Measurements from ENCODE around the gene SLC4A5.

Gene SLC4A5

GRCh38 chr2:74314107-74314506 lies 29.1 kb downstream of the SLC4A5 start:
- no peak for DNase-seq (ENCODE audit: low spot score)

DNA sequence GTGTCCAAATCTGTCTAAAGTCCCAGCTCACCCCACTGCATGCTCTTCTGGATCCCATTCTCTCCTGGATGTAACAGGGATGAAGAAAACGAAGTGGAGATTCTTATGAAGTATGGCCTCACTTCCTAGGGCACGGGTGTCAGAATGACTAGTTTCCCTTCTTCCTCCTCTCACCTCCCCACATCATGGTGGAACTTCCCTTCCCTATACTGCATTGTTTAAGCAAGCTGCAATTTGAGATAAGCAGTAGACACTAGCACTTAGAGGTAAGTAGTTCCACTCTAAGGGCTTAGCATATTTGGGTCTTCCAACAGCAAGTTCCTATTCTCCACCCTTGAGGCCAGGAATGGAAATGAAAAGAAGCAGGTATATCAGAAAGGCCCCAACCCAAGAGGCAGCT lies 29.7 kb downstream of the SLC4A5 start:
- no peak for DNase-seq (ENCODE audit: low spot score)

DNA sequence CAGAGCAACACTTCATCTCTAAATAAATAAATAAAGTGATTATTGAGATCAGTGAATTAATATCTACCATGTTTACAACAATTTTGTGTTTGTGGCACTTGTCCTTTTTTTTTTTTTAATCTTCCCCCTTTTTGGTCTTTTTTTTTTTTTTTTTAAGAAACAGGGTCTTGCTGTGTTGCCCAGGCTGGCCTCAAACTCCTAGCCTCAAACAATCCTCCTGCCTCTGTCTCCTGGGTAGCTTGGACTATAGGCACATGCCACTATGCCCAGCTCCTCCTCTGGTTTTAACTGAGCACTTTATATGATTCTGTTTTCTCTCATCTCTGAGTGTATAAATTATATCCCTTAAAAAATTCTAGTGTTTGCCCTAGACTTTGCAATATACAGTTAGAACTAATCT lies 30.3 kb downstream of the SLC4A5 start:
- DNase-seq (ENCODE audit: low spot score) = no peak

DNA sequence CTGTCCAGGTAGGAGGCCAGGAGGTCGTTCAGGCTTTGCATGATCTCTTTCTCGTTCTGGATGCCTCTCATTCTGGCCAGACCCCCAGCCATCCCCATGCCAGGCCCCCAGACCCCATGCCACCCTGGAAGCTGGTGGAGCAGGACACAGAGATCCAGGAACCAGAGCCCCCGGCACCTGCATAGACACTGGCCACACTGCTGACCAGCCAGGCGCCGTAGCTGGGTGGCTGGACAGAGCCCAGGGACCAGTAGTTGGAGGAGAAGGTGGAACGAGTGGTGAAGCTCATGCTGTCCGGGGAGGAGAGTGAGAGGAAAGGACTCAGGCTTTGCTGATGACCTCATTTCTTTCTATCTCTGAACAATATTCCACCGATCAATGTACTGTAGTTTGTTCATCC lies 35.5 kb downstream of the SLC4A5 start:
- no peak for DNase-seq (ENCODE audit: low spot score)

- DNase-seq (ENCODE audit: low spot score) = no peak
These were observed 38.7 kb downstream of the SLC4A5 start for GRCh38 chr2:74304332-74305148.

DNA sequence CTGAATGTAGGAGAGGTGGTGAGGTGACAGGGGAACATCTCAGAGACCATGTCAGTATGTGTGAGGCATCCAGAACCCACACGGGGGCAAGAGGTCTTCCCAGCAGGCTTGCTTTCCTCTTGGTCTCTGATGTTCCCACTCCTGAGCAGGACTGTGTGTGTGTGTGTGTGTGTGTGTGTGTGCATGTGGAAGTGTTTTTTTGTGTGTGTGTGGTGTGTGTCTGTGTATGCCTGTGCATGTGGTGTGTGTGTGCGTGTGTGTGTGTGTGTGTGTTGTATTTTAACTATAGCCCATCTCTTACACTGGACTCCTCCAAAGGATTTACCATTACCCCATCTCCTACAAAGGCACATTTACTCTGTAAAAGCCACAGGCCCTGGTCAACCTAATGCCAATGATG lies 40.4 kb downstream of the SLC4A5 start:
- DNase-seq (ENCODE audit: low spot score) = no peak

DNA sequence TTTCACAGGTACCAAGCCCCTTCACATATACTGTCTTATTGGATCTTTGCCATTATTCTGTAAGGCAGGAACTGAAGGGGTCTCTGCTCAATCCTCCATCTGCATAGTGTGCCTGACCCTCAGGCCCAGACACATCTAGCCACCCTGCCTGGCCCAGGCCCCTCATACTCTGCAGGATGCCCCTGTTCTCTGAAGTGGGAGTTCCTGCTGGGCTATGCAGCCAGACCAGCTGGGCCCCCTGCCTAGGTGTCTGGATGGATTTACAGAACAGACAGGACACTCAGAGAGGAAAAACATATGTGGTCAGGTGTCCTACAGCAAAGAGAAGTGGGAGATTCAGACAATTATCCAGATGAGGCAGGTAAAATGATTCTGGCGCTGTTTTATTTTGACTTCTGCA lies 42.0 kb downstream of the SLC4A5 start:
- no peak for DNase-seq (ENCODE audit: low spot score)

DNA sequence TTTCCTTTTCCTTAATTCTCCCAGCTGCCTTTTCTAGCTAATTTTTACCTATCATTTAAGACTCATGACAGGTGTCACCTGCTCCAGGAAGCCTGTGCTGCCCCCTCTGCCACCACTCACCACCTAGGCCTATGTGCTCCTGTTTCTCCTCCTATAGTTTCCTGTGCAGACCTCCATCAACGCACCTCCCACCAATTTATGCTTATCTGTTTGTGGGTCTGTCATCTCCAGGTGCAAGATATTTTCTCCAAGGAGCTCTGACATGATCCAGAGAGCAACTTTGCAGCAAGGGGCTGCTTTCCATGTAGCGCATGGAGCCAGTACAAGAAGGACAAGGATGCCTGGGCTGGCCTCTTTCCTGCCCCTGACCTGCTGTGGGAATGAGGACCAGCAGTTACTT lies 42.7 kb downstream of the SLC4A5 start:
- DNase-seq (ENCODE audit: low spot score) = no peak

DNA sequence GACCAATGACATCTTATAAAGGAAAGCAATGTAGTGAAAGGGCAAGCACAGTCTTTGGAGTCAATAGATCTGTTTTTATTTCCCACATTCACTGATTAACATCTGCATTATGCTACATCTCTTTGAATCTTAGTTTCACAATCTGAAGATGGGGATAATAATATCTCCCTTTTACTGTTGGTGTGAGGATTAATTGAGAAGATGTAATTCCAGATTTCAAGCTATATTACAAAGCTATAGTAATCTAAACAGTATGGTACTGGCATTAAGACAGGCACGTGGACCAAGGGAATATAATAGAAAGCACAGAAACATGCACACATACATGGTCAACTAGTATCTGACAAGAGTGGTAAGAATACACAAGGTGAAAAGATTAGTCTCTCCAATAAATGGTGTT lies 45.3 kb downstream of the SLC4A5 start:
- no peak for DNase-seq (ENCODE audit: low spot score)

DNA sequence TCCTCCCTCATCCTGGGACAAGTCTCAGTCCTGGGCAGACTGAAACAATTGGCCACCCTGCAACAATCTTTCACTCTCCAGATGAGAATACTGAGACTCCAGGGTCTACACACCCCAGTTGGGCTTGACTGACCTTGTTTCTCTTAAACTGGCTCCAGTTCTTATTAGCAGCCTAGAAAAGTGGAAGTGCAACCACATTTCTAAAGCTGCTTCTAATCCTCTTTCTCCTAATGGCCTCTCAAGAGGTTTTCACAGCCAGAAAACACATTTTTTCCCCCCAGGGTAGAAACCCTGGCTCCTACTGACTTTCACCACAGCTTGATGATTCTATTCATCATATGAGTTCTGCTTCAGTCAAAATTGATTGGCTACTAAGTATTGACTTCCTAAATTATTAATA lies 45.8 kb downstream of the SLC4A5 start:
- DNase-seq (ENCODE audit: low spot score) = no peak

- DNase-seq (ENCODE audit: low spot score) = no peak
These were observed 49.8 kb downstream of the SLC4A5 start for GRCh38 chr2:74293191-74293991.

GRCh38 chr2:74292751-74293150 lies 50.5 kb downstream of the SLC4A5 start:
- DNase-seq (ENCODE audit: low spot score) = peak; percentile 29

- no peak for DNase-seq (ENCODE audit: low spot score)
These were observed 51.2 kb downstream of the SLC4A5 start for GRCh38 chr2:74291886-74292621.

DNA sequence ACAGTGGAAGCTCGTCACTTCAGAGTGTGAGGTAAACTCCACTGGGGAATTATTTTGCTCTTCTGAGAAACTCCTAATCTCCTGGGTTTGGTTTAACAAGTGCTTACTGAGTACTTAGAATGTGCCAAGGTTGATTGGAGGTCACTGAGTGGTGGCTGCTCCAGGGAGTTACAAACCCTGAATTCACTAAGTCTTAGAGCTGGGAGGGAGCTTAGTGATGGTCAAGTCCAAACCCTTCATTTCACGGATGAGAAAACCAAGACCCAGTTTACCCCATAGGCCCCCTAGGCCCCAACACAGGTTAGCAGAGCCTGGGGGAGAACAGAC lies 52.0 kb downstream of the SLC4A5 start:
- DNase-seq (ENCODE audit: low spot score) = no peak

- no peak for DNase-seq (ENCODE audit: low spot score)
These were observed 52.6 kb downstream of the SLC4A5 start for GRCh38 chr2:74290466-74291217.

DNA sequence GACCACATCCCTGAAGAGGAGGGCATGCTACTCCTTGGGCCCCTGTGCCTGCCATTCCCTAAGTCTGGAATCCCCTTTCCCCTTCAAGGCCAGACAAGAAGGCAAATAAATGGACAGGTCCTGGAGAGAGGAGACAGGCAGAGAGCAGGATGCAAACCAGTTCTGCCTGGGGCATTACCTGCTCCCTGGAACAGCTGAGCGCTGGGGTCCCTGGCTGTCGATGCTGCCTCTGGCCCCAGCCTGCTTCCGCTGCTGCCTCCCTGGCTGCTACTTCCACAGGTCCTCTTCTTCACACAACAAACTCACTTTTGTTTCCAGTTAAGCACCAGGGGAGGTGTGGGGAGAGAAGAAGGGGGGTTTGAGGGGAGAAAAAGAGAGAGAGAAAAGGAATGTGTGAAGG lies 53.1 kb downstream of the SLC4A5 start:
- DNase-seq (ENCODE audit: low spot score) = no peak

DNA sequence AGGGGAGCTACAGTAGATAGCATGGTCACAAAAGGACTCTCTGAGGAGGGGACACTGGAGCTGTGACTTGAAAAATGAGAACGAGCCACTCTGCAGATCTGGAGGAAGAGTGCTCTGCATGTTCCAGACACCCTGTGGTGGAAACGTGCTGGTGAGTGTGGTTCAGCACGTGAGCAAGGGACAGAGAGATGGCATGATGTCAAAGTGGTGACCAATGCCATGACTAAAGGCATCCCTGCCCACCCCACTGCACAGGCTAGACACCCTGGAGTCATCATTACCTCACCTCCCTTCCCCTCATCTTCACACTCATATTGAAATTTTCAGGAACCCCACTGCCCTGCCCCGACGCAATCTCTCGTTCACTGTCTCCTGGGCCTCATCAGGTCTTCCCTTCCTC lies 56.5 kb downstream of the SLC4A5 start:
- DNase-seq (ENCODE audit: low spot score) = no peak

DNA sequence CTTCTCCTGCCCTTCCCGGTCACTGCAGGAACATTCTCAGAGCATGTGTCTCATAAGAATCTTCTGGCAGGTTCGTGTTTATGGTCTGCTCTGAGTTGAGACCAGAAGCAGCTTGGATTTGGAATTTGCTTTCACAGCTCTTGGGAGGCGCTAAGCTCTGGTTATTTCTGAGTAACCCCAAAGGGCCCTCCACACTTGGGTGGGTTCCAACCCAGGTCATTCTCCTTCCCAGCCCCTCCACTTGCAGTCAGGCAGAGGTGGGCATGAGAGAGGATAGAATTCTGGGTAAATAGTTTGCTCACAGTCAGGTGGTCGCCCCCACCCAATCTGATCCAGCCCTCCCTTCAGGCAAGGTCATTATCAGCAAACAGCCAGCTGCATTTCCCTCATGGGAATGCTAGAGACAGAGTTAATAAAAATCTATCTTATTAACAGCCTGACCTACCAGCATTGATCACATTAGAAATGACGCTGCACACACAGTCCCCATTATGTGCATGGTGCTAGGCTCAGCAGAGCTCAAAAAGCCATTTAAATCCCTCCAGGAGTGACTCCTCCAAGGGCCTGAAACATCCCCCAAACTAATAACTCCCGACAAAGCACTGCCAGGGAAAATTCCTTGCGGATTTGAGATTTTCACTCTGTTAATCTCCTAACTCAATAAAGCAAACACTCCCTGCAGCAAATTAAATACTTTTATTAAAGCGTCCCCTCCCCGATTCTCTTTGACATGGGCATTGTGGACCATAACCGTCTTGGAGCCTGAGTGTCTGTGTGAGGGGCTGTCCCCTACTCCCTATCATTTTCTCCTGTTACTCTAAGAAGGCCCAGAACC lies 61.9 kb downstream of the SLC4A5 start:
- no peak for DNase-seq (ENCODE audit: low spot score)

GRCh38 chr2:74278694-74279093 lies 64.5 kb downstream of the SLC4A5 start:
- DNase-seq (ENCODE audit: low spot score) = no peak

DNA sequence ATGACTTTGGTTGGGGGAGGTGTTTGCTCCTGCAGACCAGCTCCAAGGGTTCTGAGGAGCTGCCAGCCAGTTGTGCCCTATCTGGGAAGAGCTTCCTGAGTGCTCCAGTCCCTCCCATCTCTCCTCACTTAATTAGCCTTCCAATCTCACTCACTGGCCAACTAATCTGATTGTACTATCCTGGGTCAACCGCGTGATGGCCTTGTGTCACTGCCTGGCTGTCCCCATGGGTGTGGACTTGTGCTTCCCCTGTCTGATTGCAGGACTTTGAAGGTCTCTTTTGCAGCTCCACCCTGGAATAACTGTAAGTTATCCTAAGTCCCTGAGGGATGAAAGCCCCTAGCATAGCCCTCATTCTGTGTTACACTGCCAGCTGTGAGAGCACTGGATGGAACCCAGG lies 65.0 kb downstream of the SLC4A5 start:
- no peak for DNase-seq (ENCODE audit: low spot score)

DNA sequence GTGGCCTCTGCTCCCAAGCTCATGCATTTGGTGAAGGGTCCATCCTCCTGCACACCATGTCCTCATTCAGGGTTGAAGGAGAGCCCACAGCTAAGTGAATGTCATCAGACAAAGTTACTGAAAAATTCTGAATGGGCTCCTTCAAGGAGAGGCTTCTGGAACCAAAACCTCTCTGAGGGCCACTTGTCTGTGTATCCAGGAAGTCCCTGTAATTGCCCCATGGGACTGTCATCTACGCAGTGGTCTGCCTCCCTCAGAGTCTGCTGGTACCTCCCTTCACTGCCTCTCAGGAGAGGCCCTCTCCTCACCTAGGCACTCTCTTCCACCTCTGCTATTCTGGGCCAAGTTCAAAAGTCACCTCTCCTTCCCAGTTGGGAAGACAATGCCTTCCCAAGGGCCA lies 68.0 kb downstream of the SLC4A5 start:
- DNase-seq (ENCODE audit: low spot score) = no peak

Measured in HuH-7.5 (cell line).